Stimulated activated CD8-positive, alpha-beta memory T cell treated with anti-CD3 and anti-CD28 coated beads, Interleukin-4, amount 100 ng/mL, for 1 hour (primary cell): Measurements from ENCODE around the gene HS2ST1.

Experiments used
- DNase-seq, 2 donors: peaks; one replicate each; pipeline ENCODE4 v3.0.0-alpha.2; 2020; ENCODE audit warnings: low read depth in 2 of 2, low spot score in 1 of 2

Gene HS2ST1

GRCh38 chr1:87104945-87105344, 190.5 kb downstream of the HS2ST1 start:
- DNase-seq: no peak

GRCh38 chr1:87106144-87106543, 191.7 kb downstream of the HS2ST1 start:
- DNase-seq: no peak

GRCh38 chr1:87106867-87107266, 192.4 kb downstream of the HS2ST1 start:
- no peak for DNase-seq

- DNase-seq: no peak
Measured at GRCh38 chr1:87108228-87108627, 193.8 kb downstream of the HS2ST1 start.

GRCh38 chr1:87108814-87109411, 194.5 kb downstream of the HS2ST1 start:
- no peak for DNase-seq

- no peak for DNase-seq
Measured at GRCh38 chr1:87111659-87112371, 197.4 kb downstream of the HS2ST1 start.

- DNase-seq: no peak
Measured at GRCh38 chr1:87113313-87113712, 198.9 kb downstream of the HS2ST1 start.

GRCh38 chr1:87115317-87115890, 201.0 kb downstream of the HS2ST1 start:
- no peak for DNase-seq

GRCh38 chr1:87115891-87116290, 201.5 kb downstream of the HS2ST1 start:
- no peak for DNase-seq

GRCh38 chr1:87117761-87118368, 203.4 kb downstream of the HS2ST1 start:
- DNase-seq: no peak

- DNase-seq: no peak
Measured at GRCh38 chr1:87119541-87120140, 205.2 kb downstream of the HS2ST1 start.

- no peak for DNase-seq
Measured at GRCh38 chr1:87120779-87121178, 206.3 kb downstream of the HS2ST1 start.

GRCh38 chr1:87121711-87122163, 207.3 kb downstream of the HS2ST1 start:
- DNase-seq: no peak

GRCh38 chr1:87122243-87122642, 207.8 kb downstream of the HS2ST1 start:
- DNase-seq: no peak

- no peak for DNase-seq
Measured at GRCh38 chr1:87123610-87124009, 209.2 kb downstream of the HS2ST1 start.

GRCh38 chr1:87126886-87127505, 212.6 kb downstream of the HS2ST1 start:
- DNase-seq: no peak

- no peak for DNase-seq
Measured at GRCh38 chr1:87127581-87127980, 213.1 kb downstream of the HS2ST1 start.

GRCh38 chr1:87129038-87129437, 214.6 kb downstream of the HS2ST1 start:
- DNase-seq: no peak

- no peak for DNase-seq
Measured at GRCh38 chr1:87129606-87130005, 215.2 kb downstream of the HS2ST1 start.

- no peak for DNase-seq
Measured at GRCh38 chr1:87130438-87130837, 216.0 kb downstream of the HS2ST1 start.

- peak; percentile 42 to 55 for DNase-seq
Measured at GRCh38 chr1:87131809-87132283, 217.4 kb downstream of the HS2ST1 start.
